Ramos (cell line): Measurements from ENCODE around the gene C2orf42.
"Not testable (repeated sequence)": the region's sequence is repeated elsewhere in the genome, so short reads cannot be mapped to it uniquely, and the experiment has no call there.

Experiments
- in situ Hi-C: fragments of 300-500 bp; cut with MboI; formaldehyde crosslinking; loops from one replicate; pipeline ENCODE4 v1.14.3; 2022; ENCODE audit warnings: low sequenced_read_pairs; ENCODE audit not compliant: unreplicated experiment

C2orf42 gene

GRCh38 chr2:70190418-70191243 lies at the start of gene C2orf42:
Gene C2orf42 (minus strand): TSS chr2:70191019. CDS start chr2:70181985, 9,034 bp downstream.
- in situ Hi-C loops: no loop called here

- in situ Hi-C loops: no loop called here
Observed at GRCh38 chr2:70240599-70240998, 49.8 kb upstream of the C2orf42 start.

GRCh38 chr2:70233926-70234325 lies 43.1 kb upstream of the C2orf42 start:
- in situ Hi-C loops: no loop called here

- in situ Hi-C loops: no loop called here
Observed at GRCh38 chr2:70226781-70227180, 36.0 kb upstream of the C2orf42 start.

- in situ Hi-C loops: not testable (repeated sequence)
Observed at GRCh38 chr2:70223305-70223704, 32.5 kb upstream of the C2orf42 start.

GRCh38 chr2:70214953-70215549 lies 24.2 kb upstream of the C2orf42 start:
- in situ Hi-C loops: no loop called here

GRCh38 chr2:70214365-70214764 lies 23.5 kb upstream of the C2orf42 start:
- in situ Hi-C loops: no loop called here

GRCh38 chr2:70212298-70212932 lies 21.6 kb upstream of the C2orf42 start:
- in situ Hi-C loops: no loop called here

GRCh38 chr2:70211595-70211994 lies 20.8 kb upstream of the C2orf42 start:
- in situ Hi-C loops: no loop called here

- in situ Hi-C loops: no loop called here
Observed at GRCh38 chr2:70204452-70204851, 13.6 kb upstream of the C2orf42 start.

- in situ Hi-C loops: no loop called here
Observed at GRCh38 chr2:70203086-70203485, 12.3 kb upstream of the C2orf42 start.

GRCh38 chr2:70202236-70202806 lies 11.5 kb upstream of the C2orf42 start:
- in situ Hi-C loops: no loop called here

GRCh38 chr2:70201831-70202230 lies 11.0 kb upstream of the C2orf42 start:
- in situ Hi-C loops: no loop called here

- in situ Hi-C loops: no loop called here
Observed at GRCh38 chr2:70201225-70201768, 10.5 kb upstream of the C2orf42 start.

- in situ Hi-C loops: no loop called here
Observed at GRCh38 chr2:70199320-70199864, 8.6 kb upstream of the C2orf42 start.

GRCh38 chr2:70192516-70192915 lies 1.7 kb upstream of the C2orf42 start:
- in situ Hi-C loops: no loop called here

- in situ Hi-C loops: no loop called here
Observed at GRCh38 chr2:70191244-70191735, 471 bp upstream of the C2orf42 start.

- in situ Hi-C loops: no loop called here
Observed at GRCh38 chr2:70188460-70188859, 2.4 kb downstream of the C2orf42 start.

- in situ Hi-C loops: not testable (repeated sequence)
Observed at GRCh38 chr2:70187170-70187569, 3.6 kb downstream of the C2orf42 start.

- in situ Hi-C loops: no loop called here
Observed at GRCh38 chr2:70182689-70183088, 8.1 kb downstream of the C2orf42 start.
